Ishikawa (cell line): Measurements from ENCODE around the gene GDPD4.

Source experiments
- CEBPB ChIP-seq: IDR thresholded peaks from 2 replicates; pipeline ENCODE4 v1.6.1; 2012
- CREB1 ChIP-seq: IDR thresholded peaks from 2 replicates; pipeline ENCODE4 v1.6.1; 2012; ENCODE audit warnings: low read depth
- EGR1 ChIP-seq: IDR thresholded peaks from 2 replicates; pipeline ENCODE4 v1.6.1; 2012
- EP300 ChIP-seq: IDR thresholded peaks from 2 replicates; pipeline ENCODE4 v1.6.1; 2012; ENCODE audit warnings: borderline replicate concordance
- FOXM1 ChIP-seq: IDR thresholded peaks from 2 replicates; pipeline ENCODE4 v1.6.1; 2012; ENCODE audit warnings: low read depth, borderline replicate concordance
- NFIC ChIP-seq: IDR thresholded peaks from 2 replicates; pipeline ENCODE4 v1.6.1; 2012
- RAD21 ChIP-seq: IDR thresholded peaks from 2 replicates; pipeline ENCODE4 v1.6.1; 2012; ENCODE audit warnings: low read depth
- REST ChIP-seq: IDR thresholded peaks from 2 replicates; pipeline ENCODE4 v1.6.1; 2012; ENCODE audit warnings: low read depth, mild to moderate bottlenecking
- TAF1 ChIP-seq: IDR thresholded peaks from 2 replicates; pipeline ENCODE4 v1.6.1; 2012; ENCODE audit warnings: low read depth, mild to moderate bottlenecking
- TCF12 ChIP-seq: IDR thresholded peaks from 2 replicates; pipeline ENCODE4 v1.6.1; 2012; ENCODE audit warnings: low read depth
- TEAD4 ChIP-seq: IDR thresholded peaks from 2 replicates; pipeline ENCODE4 v1.6.1; 2012
- YY1 ChIP-seq: IDR thresholded peaks from 2 replicates; pipeline ENCODE4 v1.6.1; 2012; ENCODE audit warnings: low read depth
- ZBTB7A ChIP-seq: IDR thresholded peaks from 2 replicates; pipeline ENCODE4 v1.6.1; 2012; ENCODE audit warnings: low read depth
- TF ChIP-seq, protein P1 (sequence below): IDR thresholded peaks from 2 replicates; pipeline ENCODE4 v1.6.1; 2012
- TF ChIP-seq, protein P2 (sequence below): IDR thresholded peaks from 2 replicates; pipeline ENCODE4 v1.6.1; 2012

Gene GDPD4

DNA sequence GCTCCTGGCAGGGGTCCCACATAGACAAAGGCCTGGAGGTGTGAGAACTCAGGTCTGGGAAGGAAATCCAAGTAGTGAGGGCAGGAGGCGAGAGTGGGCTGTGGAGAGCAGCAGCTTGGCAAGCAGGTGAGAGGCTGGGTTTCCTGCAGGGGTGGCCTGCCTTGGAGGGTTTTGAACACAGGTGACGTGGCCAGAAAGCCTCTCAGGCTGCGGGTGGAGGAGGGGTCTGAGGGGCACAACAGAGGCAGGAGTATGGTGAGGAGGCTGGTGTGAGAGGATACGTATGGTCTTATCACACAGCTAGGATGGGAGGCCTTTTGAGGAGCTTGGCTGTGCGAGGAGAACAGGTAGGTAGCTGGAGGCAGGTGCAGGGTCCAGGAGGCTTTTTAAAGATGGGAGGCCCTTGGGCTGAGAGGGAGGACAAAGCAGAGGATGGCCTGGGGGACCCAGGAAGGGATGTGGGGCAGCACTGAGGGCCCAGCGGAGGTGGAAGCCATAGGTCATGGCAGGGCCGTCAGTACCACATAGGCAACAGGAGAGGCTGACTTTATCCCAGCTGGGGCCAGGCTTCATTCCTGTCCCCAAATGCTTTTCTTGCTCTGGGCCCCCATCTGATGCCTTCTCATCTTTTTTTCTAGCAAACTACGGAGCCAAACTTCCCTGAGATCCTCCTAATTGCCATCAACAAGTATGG lies 89.0 kb downstream of the GDPD4 start:
- TF ChIP-seq TCF12 = no peak
- no peak for TF ChIP-seq YY1

- TF ChIP-seq YY1 (no peak), EP300 (no peak), CREB1 (no peak), ZBTB7A (no peak), TAF1 (no peak), REST (no peak)
Observed at GRCh38 chr11:77211594-77212251, 89.8 kb downstream of the GDPD4 start.

DNA sequence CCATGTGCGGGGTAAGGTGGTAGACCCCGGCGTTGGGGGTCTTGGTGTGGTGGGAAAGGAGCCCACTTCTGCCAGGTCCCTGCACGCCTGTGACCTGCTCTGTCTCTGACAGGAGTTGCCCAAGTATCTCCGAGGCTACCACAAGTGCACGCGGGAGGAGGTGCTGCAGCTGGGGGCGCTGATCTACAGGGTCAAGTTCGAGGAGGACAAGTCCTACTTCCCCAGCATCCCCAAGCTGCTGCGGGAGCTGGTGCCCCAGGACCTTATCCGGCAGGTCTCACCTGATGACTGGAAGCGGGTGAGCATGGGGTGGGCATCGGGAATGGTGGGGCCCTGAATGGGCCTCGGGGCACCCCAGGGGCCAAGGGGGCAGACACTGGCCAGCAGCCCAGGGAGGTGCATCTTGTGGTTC lies 90.4 kb downstream of the GDPD4 start:
- TF ChIP-seq ZBTB7A = no peak
- no peak for TF ChIP-seq TCF12
- no peak for TF ChIP-seq YY1
- TF ChIP-seq, protein P1, sequence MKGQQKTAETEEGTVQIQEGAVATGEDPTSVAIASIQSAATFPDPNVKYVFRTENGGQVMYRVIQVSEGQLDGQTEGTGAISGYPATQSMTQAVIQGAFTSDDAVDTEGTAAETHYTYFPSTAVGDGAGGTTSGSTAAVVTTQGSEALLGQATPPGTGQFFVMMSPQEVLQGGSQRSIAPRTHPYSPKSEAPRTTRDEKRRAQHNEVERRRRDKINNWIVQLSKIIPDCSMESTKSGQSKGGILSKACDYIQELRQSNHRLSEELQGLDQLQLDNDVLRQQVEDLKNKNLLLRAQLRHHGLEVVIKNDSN = no peak
- TF ChIP-seq FOXM1 = no peak
- no peak for TF ChIP-seq NFIC
- no peak for TF ChIP-seq REST
- no peak for TF ChIP-seq CEBPB
- TF ChIP-seq, protein P2, sequence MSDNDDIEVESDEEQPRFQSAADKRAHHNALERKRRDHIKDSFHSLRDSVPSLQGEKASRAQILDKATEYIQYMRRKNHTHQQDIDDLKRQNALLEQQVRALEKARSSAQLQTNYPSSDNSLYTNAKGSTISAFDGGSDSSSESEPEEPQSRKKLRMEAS = no peak
- TF ChIP-seq RAD21 = no peak
- no peak for TF ChIP-seq EGR1
- TF ChIP-seq CREB1 = no peak
- no peak for TF ChIP-seq TEAD4

DNA sequence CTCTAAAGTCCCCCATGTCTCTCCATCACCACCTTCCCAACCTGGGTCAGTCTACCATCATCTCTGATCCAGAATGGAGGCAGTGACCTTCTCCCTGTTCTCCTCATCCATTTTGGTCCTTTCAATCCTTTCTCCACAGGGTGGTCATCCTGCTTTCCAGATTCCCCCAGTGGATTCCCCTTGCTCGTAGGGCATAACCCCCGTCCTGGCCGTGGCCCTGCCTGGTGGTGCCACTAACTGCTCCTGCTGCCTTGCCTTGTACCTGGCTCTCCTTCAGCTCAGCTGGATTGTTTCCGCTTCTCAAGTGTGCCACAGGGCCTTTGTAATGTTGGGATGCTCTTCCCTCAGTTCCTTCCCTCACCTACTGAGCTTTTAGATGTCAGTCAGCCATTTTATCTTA lies 91.8 kb downstream of the GDPD4 start:
- TF ChIP-seq FOXM1 (no peak), TCF12 (no peak), CEBPB (no peak), TAF1 (no peak), YY1 (no peak), RAD21 (no peak), TEAD4 (no peak), CREB1 (no peak), EGR1 (no peak), ZBTB7A (no peak), REST (no peak), EP300 (no peak), NFIC (no peak)
- TF ChIP-seq, protein P2 = no peak
- TF ChIP-seq, protein P1 = no peak

GRCh38 chr11:77208535-77208934 lies 93.0 kb downstream of the GDPD4 start:
- no peak for TF ChIP-seq TEAD4
- TF ChIP-seq RAD21 = no peak
- TF ChIP-seq EP300 = no peak
- TF ChIP-seq REST = no peak
- no peak for TF ChIP-seq YY1
- TF ChIP-seq CEBPB = no peak
- no peak for TF ChIP-seq TCF12
- TF ChIP-seq EGR1 = no peak
- TF ChIP-seq NFIC = no peak
- no peak for TF ChIP-seq CREB1
- TF ChIP-seq, protein P1 = no peak
- no peak for TF ChIP-seq FOXM1
- TF ChIP-seq TAF1 = no peak
- TF ChIP-seq, protein P2 = no peak
- no peak for TF ChIP-seq ZBTB7A
